ENCODE data around the gene DEPDC5. TPM values are rescaled to one million over a fixed set of nuclear protein-coding genes. Genes with fewer than 3 reads are reported as not detected.
A peak's percentile ranks its signal among the peaks of the same experiment; 100 is the strongest.

DEPDC5 gene
- total and polyA plus RNA-seq, 10 of the 15 experiments (the other 5 are each of a cell fraction or from before 2014, with no cell fraction given) = 3.0 to 38.9 (median 22.8) TPM

DNA sequence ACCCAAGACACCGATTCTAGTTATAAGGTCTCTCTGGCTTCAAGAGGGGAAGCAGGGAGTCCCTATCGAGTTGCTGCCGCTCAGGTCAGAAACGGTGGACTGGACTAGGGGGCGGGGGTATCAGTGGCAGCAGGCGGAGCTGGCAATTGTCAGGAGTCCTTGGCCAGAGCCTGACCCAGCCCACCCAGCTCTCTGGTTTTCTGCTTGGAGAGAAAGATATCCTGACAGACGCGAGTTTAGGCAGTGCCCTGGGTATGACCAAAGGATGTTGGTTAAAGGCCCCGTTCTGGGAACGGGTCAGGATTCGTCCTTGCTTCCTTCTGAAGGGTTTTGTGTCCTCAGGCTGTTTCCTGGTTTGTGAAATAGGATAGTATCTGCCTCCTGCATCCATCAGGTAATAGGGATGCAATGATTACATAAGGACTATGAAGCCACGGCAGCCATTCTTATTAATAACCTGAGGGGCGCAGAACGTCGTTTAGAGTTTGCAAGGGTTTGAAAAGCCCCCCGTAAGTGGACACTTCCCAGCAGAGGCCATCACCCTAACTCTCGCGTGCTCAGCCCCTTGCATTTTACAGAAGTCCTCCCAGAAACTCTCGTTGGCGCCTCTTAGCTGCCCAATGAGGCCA, 700 bp upstream of the DEPDC5 start:
- peak; percentile 37 for ATAC-seq
- H3K79me2 ChIP-seq (ENCODE audit: control insufficient read depth, insufficient read depth, low read length) = peaks cover 43% of the 10 kb centered on the region
- no peaks in the 10 kb centered on the region; a peak in 1 of 4 replicates for H3K36me3 ChIP-seq (ENCODE audit: control insufficient read depth in 2 of 2, insufficient read depth in 2 of 2, low read length in 1 of 2)
- no peak for DNase-seq (ENCODE audit: low read depth, low spot score)
- H3K4me1 ChIP-seq (ENCODE audit: control insufficient read depth, insufficient read depth, low read length) = peaks cover 16% of the 10 kb centered on the region
- BruUV-seq (replicated peaks) = TSS peak; percentile 84
- intact Hi-C loops (cut with micrococcal nuclease; ENCODE audit: unreplicated experiment) = loop anchor here (5.0 to 10.0 kb wide), 2 partner anchors 88 to 406 kb away; partner anchors contain the start of genes PATZ1 and PISD
- H3K9ac ChIP-seq (ENCODE audit: control insufficient read depth, insufficient read depth, low read length) = peak overlapping the region; percentile 94
- peak overlapping the region; percentile 94 for H2AFZ ChIP-seq (ENCODE audit: control insufficient read depth, low read depth, low read length)
- 0 out of 4 replicates have a peak, but pooled peaks of 1 of the 2 experiments have one; percentile 1 for TF ChIP-seq IKZF2 (IDR thresholded peaks at IDR 0.05)
- TF ChIP-seq, protein P1, sequence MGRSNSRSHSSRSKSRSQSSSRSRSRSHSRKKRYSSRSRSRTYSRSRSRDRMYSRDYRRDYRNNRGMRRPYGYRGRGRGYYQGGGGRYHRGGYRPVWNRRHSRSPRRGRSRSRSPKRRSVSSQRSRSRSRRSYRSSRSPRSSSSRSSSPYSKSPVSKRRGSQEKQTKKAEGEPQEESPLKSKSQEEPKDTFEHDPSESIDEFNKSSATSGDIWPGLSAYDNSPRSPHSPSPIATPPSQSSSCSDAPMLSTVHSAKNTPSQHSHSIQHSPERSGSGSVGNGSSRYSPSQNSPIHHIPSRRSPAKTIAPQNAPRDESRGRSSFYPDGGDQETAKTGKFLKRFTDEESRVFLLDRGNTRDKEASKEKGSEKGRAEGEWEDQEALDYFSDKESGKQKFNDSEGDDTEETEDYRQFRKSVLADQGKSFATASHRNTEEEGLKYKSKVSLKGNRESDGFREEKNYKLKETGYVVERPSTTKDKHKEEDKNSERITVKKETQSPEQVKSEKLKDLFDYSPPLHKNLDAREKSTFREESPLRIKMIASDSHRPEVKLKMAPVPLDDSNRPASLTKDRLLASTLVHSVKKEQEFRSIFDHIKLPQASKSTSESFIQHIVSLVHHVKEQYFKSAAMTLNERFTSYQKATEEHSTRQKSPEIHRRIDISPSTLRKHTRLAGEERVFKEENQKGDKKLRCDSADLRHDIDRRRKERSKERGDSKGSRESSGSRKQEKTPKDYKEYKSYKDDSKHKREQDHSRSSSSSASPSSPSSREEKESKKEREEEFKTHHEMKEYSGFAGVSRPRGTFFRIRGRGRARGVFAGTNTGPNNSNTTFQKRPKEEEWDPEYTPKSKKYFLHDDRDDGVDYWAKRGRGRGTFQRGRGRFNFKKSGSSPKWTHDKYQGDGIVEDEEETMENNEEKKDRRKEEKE (IDR thresholded peaks at IDR 0.05) = no peak
- TF ChIP-seq POLR2AphosphoS5 (IDR thresholded peaks at IDR 0.05; ENCODE audit: low read length) = peak; percentile 3; the same call in 1 of the 2 replicates
- TF ChIP-seq ZNF592 (IDR thresholded peaks at IDR 0.05) = no peak
- TF ChIP-seq E2F8 (IDR thresholded peaks at IDR 0.05; ENCODE audit: low read depth, partially characterized antibody) = peak; percentile 6
- TF ChIP-seq CHD2 (IDR thresholded peaks at IDR 0.05; ENCODE audit: borderline replicate concordance, low read depth, low read length) = peak; percentile 22; the same call in 1 of the 2 replicates
- 0 out of 2 replicates have a peak, but pooled peaks have one; percentile 5 for TF ChIP-seq NR2F1 (conservative IDR thresholded peaks at IDR 0.05)
- 0 out of 2 replicates have a peak, but pooled peaks have one; percentile 10 for TF ChIP-seq MTA2 (IDR thresholded peaks at IDR 0.05; ENCODE audit: low read depth)
- ChIA-PET POLR2A (interaction anchor here (0.6 to 1.6 kb wide), 7 partner anchors 9 to 407 kb away, joined by 3 to 4 read pairs (median 3); partner anchors contain the start of genes PATZ1 and PISD), RAD21 (ENCODE audit: unreplicated experiment) (interaction anchor here (1.0 to 1.4 kb wide), 3 partner anchors 15 to 194 kb away, joined by 3 to 4 read pairs (median 4); partner anchors contain the start of gene PISD), CTCF (interaction anchor here (0.7 to 1.5 kb wide), 5 partner anchors 92 to 262 kb away, joined by 3 to 6 read pairs (median 3); no protein-coding TSS in a partner anchor), SMC1A (ENCODE audit: uncharacterized antibody, unreplicated experiment) (no interaction called here)
- no peaks in the 10 kb centered on the region for H3K27me3 ChIP-seq (replicated peaks in 1 of 2; ENCODE audit: control insufficient read depth in 2 of 2, insufficient read depth in 2 of 2, low read length in 1 of 2)
- H3K27ac ChIP-seq (ENCODE audit: control insufficient read depth, insufficient read depth) = peak overlapping the region; percentile 97
- no peaks in the 10 kb centered on the region for H4K20me1 ChIP-seq (ENCODE audit: control insufficient read depth, insufficient read depth)
- no peaks in the 10 kb centered on the region for H3K9me3 ChIP-seq (replicated peaks; ENCODE audit: control insufficient read depth, insufficient read depth, low read length)
- 2% methylated on average over 20 of the region's 20 CpGs for WGBS (ENCODE audit: insufficient coverage, insufficient replicate concordance, low lambda C conversion rate, missing lambda C conversion rate)
- H3K4me2 ChIP-seq (ENCODE audit: control insufficient read depth, insufficient read depth) = peak overlapping the region; percentile 98
- no peak for FAIRE-seq
- in situ Hi-C loops (cut with MboI) = no loop called here
- H3K4me3 ChIP-seq = peak overlapping the region; percentile 68
